ENCODE measurements around the gene TRIL. TPM values are rescaled to one million over a fixed set of nuclear protein-coding genes. Genes with fewer than 3 reads are reported as not detected.

TRIL gene
- total RNA-seq, 4 donors from 2014 or later = 0.89 to 3.9 (median 1.9) TPM

DNA sequence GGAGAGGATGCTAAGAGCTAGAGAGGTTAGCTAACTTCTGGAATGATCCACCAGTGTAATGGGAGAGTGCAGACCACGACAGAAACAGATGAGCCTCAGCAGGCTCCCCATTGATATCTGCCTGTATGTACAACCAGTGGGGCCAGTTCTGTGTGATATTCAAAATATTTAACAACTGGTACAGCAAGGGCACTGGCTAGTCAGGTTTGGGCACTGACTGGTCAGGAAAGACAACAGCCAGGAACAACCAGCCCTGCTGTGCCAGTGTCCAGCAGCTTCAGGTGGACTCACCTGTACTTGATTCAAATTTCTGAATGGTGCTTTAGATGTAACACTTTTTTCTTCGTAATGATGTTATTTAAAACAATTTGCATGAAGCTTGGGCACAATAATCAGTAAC is 5.9 kb upstream of the TRIL start:
- 73% methylated on average over 2 of the region's 2 CpGs for WGBS, 2 donors
- TF ChIP-seq CTCF (IDR thresholded peaks at IDR 0.05) (no peak), POLR2A (IDR thresholded peaks at IDR 0.05) (no peak)
- no peak overlapping the region for H3K4me3 ChIP-seq (ENCODE audit: low read depth, poor library complexity, severe bottlenecking)
- intact Hi-C loops (cut with DNase I; ENCODE audit: low total_unique reads) = no loop called here
- no peak for DNase-seq (ENCODE audit: low spot score in 2 of 2)

DNA sequence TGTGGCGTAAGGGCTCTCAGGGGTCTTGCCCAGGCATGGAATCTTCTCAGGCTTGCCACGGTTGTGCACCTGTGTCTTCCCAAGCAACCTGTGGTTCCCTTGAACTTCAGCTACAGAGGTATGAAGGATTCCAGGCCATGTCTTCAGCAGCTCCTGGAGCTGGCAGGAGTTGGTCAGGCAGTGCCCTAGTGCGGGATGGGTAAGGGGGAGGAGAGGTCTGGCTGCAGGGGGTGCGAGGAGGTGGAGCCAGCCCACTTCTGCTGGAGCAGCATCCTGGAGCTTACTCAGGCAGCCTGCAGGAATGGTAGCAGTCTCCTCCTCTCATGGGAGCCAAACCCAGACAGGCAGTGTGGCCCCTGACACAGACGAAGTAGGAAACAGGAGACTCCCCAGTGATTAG is 3.8 kb upstream of the TRIL start:
- no peak for DNase-seq (ENCODE audit: low spot score in 2 of 2)
- TF ChIP-seq POLR2A (IDR thresholded peaks at IDR 0.05) (no peak), CTCF (IDR thresholded peaks at IDR 0.05) (no peak)
- intact Hi-C loops (cut with DNase I; ENCODE audit: low total_unique reads) = no loop called here
- no peak overlapping the region for H3K4me3 ChIP-seq (ENCODE audit: low read depth, poor library complexity, severe bottlenecking)
- WGBS, 2 donors = 76% methylated on average over 5 of the region's 5 CpGs

- intact Hi-C loops (cut with DNase I; ENCODE audit: low total_unique reads) = no loop called here
- 64 to 74% methylated on average over 7 of the region's 7 CpGs for WGBS, 2 donors
- DNase-seq (ENCODE audit: low spot score in 2 of 2) = no peak
- H3K4me3 ChIP-seq (ENCODE audit: low read depth, poor library complexity, severe bottlenecking) = no peak overlapping the region
- TF ChIP-seq CTCF (IDR thresholded peaks at IDR 0.05) = no peak
- no peak for TF ChIP-seq POLR2A (IDR thresholded peaks at IDR 0.05)
These were observed 2.1 kb upstream of the TRIL start for GRCh38 chr7:28960071-28960840.

DNA sequence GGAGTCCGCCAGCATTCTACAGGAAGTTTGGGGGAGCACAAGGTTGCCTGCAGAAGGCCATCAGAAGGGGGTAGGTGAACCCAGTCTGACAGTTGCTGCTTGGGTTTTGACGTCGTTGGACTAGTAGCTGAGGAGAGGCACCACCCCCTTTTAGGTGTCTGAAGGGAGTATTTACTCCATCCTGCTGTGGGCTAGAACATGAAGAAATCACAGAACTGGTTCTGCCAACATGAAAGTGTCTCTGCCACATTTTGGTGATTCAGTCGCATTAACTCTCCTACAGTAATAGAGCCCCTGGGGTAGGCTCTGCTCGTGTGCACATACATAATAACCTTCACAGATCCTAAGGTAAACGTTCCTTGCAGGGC is 834 bp upstream of the TRIL start:
- TF ChIP-seq POLR2A (IDR thresholded peaks at IDR 0.05) (no peak), CTCF (IDR thresholded peaks at IDR 0.05) (no peak)
- H3K4me3 ChIP-seq (ENCODE audit: low read depth, poor library complexity, severe bottlenecking) = no peak overlapping the region
- WGBS, 2 donors = 43 to 49% methylated on average over 6 of the region's 6 CpGs
- intact Hi-C loops (cut with DNase I; ENCODE audit: low total_unique reads) = no loop called here
- DNase-seq (ENCODE audit: low spot score in 2 of 2) = peak in 1 of 2 donors; percentile 22

DNA sequence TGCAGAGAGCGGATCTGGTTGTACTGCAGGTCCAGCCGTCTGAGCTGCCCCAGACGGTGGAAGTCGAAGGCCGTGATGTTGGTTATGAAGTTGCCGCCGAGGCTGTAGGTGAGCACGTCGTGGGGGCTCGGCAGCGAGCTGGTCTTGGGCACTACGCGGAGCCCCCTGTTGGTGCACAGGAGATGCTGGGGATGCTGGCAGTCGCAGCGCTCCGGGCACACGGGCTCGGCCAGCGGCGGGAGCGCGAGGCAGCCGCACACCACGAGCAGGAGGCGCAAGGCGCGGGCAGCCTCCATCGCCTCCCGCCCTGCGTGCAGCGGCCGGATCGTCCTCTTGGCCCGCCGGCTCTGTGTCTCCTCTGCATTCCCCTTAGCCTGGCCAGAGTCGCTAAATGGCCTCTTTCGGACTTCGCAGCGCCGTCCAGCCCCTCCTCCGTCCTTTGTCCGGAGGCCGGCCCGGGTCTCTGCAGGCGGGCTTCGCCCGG is 337 bp downstream of the TRIL start:
- intact Hi-C loops (cut with DNase I; ENCODE audit: low total_unique reads) = no loop called here
- 1 to 2% methylated on average over 21 to 42 of the region's 47 CpGs for WGBS, 2 donors
- H3K4me3 ChIP-seq (ENCODE audit: low read depth, poor library complexity, severe bottlenecking) = peak overlapping the region; percentile 26
- peak in 1 of 2 donors; percentile 86 for DNase-seq (ENCODE audit: low spot score in 2 of 2)
- TF ChIP-seq CTCF (IDR thresholded peaks at IDR 0.05) (no peak), POLR2A (IDR thresholded peaks at IDR 0.05) (no peak)
